ENCODE results near the gene LGI4.

The LGI4 gene

GRCh38 chr19:35093941-35094647 lies 40.8 kb downstream of the LGI4 start:
- no peak for TF ChIP-seq CTCF (IDR thresholded peaks at IDR 0.05)

- TF ChIP-seq CTCF (IDR thresholded peaks at IDR 0.05): no peak
Measured at GRCh38 chr19:35093430-35093829, 41.4 kb downstream of the LGI4 start.

GRCh38 chr19:35090506-35091214 lies 44.2 kb downstream of the LGI4 start:
- TF ChIP-seq CTCF (IDR thresholded peaks at IDR 0.05): peak; percentile 69

GRCh38 chr19:35090160-35090505 lies 44.7 kb downstream of the LGI4 start:
- TF ChIP-seq CTCF (IDR thresholded peaks at IDR 0.05): no peak

- TF ChIP-seq CTCF (IDR thresholded peaks at IDR 0.05): no peak
Measured at GRCh38 chr19:35089554-35089953, 45.3 kb downstream of the LGI4 start.

- TF ChIP-seq CTCF (IDR thresholded peaks at IDR 0.05): no peak
Measured at GRCh38 chr19:35088131-35088913, 46.5 kb downstream of the LGI4 start.

GRCh38 chr19:35087393-35087792 lies 47.5 kb downstream of the LGI4 start:
- no peak for TF ChIP-seq CTCF (IDR thresholded peaks at IDR 0.05)
